ENCODE measurements around the gene SSUH2.
"Not testable (repeated sequence)": the region's sequence is repeated elsewhere in the genome, so short reads cannot be mapped to it uniquely, and the experiment has no call there.

The SSUH2 gene

GRCh38 chr3:8644748-8645390 is at the start of gene SSUH2:
Gene SSUH2, minus strand, starts transcription at chr3:8644798. Its CDS starts 40 bp downstream, at chr3:8644758.
- no peak for DNase-seq (ENCODE audit: low spot score)

- not testable (repeated sequence) for DNase-seq (ENCODE audit: low spot score)
These were observed 46.7 kb upstream of the SSUH2 start for GRCh38 chr3:8691295-8691694.

- not testable (repeated sequence) for DNase-seq (ENCODE audit: low spot score)
These were observed 40.4 kb upstream of the SSUH2 start for GRCh38 chr3:8684992-8685391.

GRCh38 chr3:8682850-8683574 is 38.4 kb upstream of the SSUH2 start:
- not testable (repeated sequence) for DNase-seq (ENCODE audit: low spot score)

GRCh38 chr3:8681881-8682538 is 37.4 kb upstream of the SSUH2 start:
- not testable (repeated sequence) for DNase-seq (ENCODE audit: low spot score)

GRCh38 chr3:8681349-8681748 is 36.8 kb upstream of the SSUH2 start:
- DNase-seq (ENCODE audit: low spot score): no peak

- DNase-seq (ENCODE audit: low spot score): not testable (repeated sequence)
These were observed 35.4 kb upstream of the SSUH2 start for GRCh38 chr3:8679817-8680553.

- no peak for DNase-seq (ENCODE audit: low spot score)
These were observed 34.2 kb upstream of the SSUH2 start for GRCh38 chr3:8678751-8679150.

GRCh38 chr3:8677258-8677657 is 32.7 kb upstream of the SSUH2 start:
- DNase-seq (ENCODE audit: low spot score): not testable (repeated sequence)

- not testable (repeated sequence) for DNase-seq (ENCODE audit: low spot score)
These were observed 31.0 kb upstream of the SSUH2 start for GRCh38 chr3:8675591-8675990.

- DNase-seq (ENCODE audit: low spot score): no peak
These were observed 28.6 kb upstream of the SSUH2 start for GRCh38 chr3:8673083-8673737.

- no peak for DNase-seq (ENCODE audit: low spot score)
These were observed 24.4 kb upstream of the SSUH2 start for GRCh38 chr3:8669019-8669418.

- DNase-seq (ENCODE audit: low spot score): no peak
These were observed 23.6 kb upstream of the SSUH2 start for GRCh38 chr3:8668216-8668615.

- DNase-seq (ENCODE audit: low spot score): no peak
These were observed 23.0 kb upstream of the SSUH2 start for GRCh38 chr3:8667463-8668091.

GRCh38 chr3:8665407-8665896 is 20.9 kb upstream of the SSUH2 start:
- DNase-seq (ENCODE audit: low spot score): no peak

GRCh38 chr3:8663177-8664061 is 18.8 kb upstream of the SSUH2 start:
- no peak for DNase-seq (ENCODE audit: low spot score)

GRCh38 chr3:8662594-8662993 is 18.0 kb upstream of the SSUH2 start:
- no peak for DNase-seq (ENCODE audit: low spot score)

- DNase-seq (ENCODE audit: low spot score): no peak
These were observed 15.8 kb upstream of the SSUH2 start for GRCh38 chr3:8660175-8661118.

GRCh38 chr3:8659242-8659641 is 14.6 kb upstream of the SSUH2 start:
- DNase-seq (ENCODE audit: low spot score): no peak

Data from CD4-positive, alpha-beta T cell treated with Interleukin-6 at 100 ng/mL for 8 hours (primary cell).